Gastrocnemius medialis (tissue), 4 donors: ENCODE results near the gene COL25A1. TPM values are rescaled to one million over a fixed set of nuclear protein-coding genes. Genes with fewer than 3 reads are reported as not detected.

Experiments
- ATAC-seq, 2 donors: fragments of 150-250 bp; one replicate each; pipeline ENCODE4 v1.9.1; 2016
- DNase-seq, 2 donors: peaks; one replicate each; pipeline ENCODE4 v3.0.0-alpha.2; 2019
- H3K27ac ChIP-seq, 4 donors: fragments of 200-600 bp; sonication (generic); 1 replicate in 1 of 4; 2 replicates in 3 of 4; pipeline ENCODE4 v1.5.1; 2016 to 2018; ENCODE audit warnings: mild to moderate bottlenecking in 2 of 4, moderate library complexity in 1 of 4
- H3K27me3 ChIP-seq, 3 donors: fragments of 200-600 bp; sonication (generic) in 2 of 3; 1 replicate in 1 of 3; 2 replicates in 2 of 3; pipeline versions ENCODE4 v1.5.1 to v1.6.0; 2016 to 2019; ENCODE audit warnings: mild to moderate bottlenecking in 1 of 3, moderate library complexity in 1 of 3
- H3K36me3 ChIP-seq, 2 donors: fragments of 200-600 bp; sonication (generic) in 1 of 2; one replicate each; pipeline ENCODE4 v1.5.1; 2017 to 2018
- H3K4me1 ChIP-seq, 2 donors: fragments of 200-600 bp; sonication (generic) in 1 of 2; one replicate each; pipeline ENCODE4 v1.5.1; 2016 to 2017; ENCODE audit warnings: mild to moderate bottlenecking in 2 of 2
- H3K4me3 ChIP-seq, 4 donors: fragments of 200-600 bp; sonication (generic) in 3 of 4; 1 replicate in 1 of 4; 2 replicates in 3 of 4; pipeline ENCODE4 v1.5.1; 2016 to 2019; ENCODE audit warnings: mild to moderate bottlenecking in 2 of 4
- H3K9me3 ChIP-seq, 3 donors: fragments of 200-600 bp; sonication (generic) in 2 of 3; 1 replicate in 1 of 3; 2 replicates in 2 of 3; pipeline ENCODE4 v1.5.1; 2016 to 2019
- POLR2A ChIP-seq, 2 donors: fragments of 450-650 bp; IDR thresholded peaks; one replicate each; pipeline ENCODE4 v1.6.1; 2017; ENCODE audit warnings: antibody characterized with exemption in 2 of 2, mild to moderate bottlenecking in 2 of 2, moderate library complexity in 2 of 2
- in situ Hi-C, 4 donors: fragments of 200-750 bp; cut with MboI; loops; one replicate each; pipeline versions ENCODE4 v1.15.0 to v1.8.0; 2017; ENCODE audit warnings: low sequenced_read_pairs in 4 of 4
- intact Hi-C: fragments of 100-400 bp; cut with DNase I; formaldehyde crosslinking; loops from one replicate; pipeline ENCODE4 v1.15.1; 2023; ENCODE audit warnings: low total_unique reads
- total RNA-seq, 4 donors: library from RNA; depleted of rRNA; stranded (reverse); fragments of >200 nt; gene quantifications; one replicate each; pipeline versions ENCODE4 v1.1.0 to v1.2.3, GENCODE V29; 2016
- TF ChIP-seq, protein P1 (sequence below), 5 experiments: fragments of 450-650 bp in 3 of 5; fragments of 200-600 bp in 2 of 5; sonication (generic) in 2 of 5; IDR thresholded peaks in 4 of 5; conservative IDR thresholded peaks in 1 of 5; 1 replicate in 4 of 5; 2 replicates in 1 of 5; pipeline ENCODE4 v1.5.1; 2016 to 2019; ENCODE audit warnings: antibody characterized with exemption in 5 of 5, mild to moderate bottlenecking in 3 of 5, moderate library complexity in 3 of 5

The COL25A1 gene
- total RNA-seq, 4 donors from 2014 or later = 0.27 to 2.0 (median 0.85) TPM; not detected in 1

DNA sequence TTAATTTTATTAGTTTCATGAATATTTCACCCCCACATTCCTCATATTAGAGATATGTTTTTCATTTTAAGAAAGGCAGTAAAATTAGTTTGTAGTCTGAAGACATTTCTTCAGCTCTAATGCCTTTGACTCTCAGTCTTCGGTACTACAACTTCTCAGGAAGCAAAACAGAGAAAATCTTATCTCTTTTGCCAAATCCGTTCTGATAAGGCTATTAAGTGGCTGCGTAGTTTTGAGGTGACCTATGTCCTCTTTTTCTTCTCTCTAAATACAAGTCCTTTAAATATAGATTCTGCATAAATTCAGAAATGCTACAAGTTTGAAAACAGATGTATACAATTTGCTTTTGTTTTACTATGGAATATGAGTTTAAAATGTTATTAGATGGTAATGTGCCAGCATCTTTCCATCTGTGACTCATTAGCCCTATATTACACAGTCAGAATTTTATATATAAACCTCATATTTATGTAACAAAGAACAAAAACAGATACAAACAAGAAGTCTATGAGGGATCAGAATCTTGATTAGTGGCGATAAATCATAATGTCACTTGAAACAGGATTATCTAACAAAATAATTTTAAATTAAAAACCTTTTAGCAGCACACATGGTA is 358.4 kb downstream of the COL25A1 start:
- H3K9me3 ChIP-seq = no peaks in the 10 kb centered on the region
- no peak overlapping the region for H3K27ac ChIP-seq
- peaks cover 0 to 3% of the 10 kb centered on the region in 2 donors for H3K4me1 ChIP-seq
- H3K27me3 ChIP-seq = no peaks in the 10 kb centered on the region
- no peaks in the 10 kb centered on the region for H3K36me3 ChIP-seq
- ATAC-seq (no peak), DNase-seq (no peak)
- in situ Hi-C loops (no loop called here), intact Hi-C loops (no loop called here)
- no peak overlapping the region for H3K4me3 ChIP-seq
- TF ChIP-seq, protein P1, sequence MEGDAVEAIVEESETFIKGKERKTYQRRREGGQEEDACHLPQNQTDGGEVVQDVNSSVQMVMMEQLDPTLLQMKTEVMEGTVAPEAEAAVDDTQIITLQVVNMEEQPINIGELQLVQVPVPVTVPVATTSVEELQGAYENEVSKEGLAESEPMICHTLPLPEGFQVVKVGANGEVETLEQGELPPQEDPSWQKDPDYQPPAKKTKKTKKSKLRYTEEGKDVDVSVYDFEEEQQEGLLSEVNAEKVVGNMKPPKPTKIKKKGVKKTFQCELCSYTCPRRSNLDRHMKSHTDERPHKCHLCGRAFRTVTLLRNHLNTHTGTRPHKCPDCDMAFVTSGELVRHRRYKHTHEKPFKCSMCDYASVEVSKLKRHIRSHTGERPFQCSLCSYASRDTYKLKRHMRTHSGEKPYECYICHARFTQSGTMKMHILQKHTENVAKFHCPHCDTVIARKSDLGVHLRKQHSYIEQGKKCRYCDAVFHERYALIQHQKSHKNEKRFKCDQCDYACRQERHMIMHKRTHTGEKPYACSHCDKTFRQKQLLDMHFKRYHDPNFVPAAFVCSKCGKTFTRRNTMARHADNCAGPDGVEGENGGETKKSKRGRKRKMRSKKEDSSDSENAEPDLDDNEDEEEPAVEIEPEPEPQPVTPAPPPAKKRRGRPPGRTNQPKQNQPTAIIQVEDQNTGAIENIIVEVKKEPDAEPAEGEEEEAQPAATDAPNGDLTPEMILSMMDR (IDR thresholded peaks at IDR 0.05 in 4 of 5, conservative IDR thresholded peaks at IDR 0.05 in 1 of 5) = no peak
- TF ChIP-seq POLR2A (IDR thresholded peaks at IDR 0.05) = no peak

DNA sequence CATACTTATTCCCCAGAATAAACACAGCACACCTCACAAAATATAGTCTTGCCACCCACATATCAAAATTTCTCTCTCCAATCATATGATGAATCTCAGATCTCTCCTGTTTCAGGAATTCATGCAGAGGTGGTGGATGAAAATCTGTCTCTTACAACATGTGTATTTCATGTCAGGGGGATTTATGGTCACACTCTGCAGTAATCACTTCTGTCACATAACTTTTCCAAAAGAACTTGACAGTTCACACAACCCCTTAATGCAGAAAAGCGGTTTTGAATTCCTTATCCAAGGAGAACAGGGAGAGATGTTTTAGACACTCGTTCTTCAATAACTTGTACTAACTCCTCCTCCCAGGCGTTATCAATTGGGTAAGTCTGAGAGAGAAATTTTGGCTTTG is 359.1 kb downstream of the COL25A1 start:
- ATAC-seq (no peak), DNase-seq (no peak)
- TF ChIP-seq POLR2A (IDR thresholded peaks at IDR 0.05) = no peak
- TF ChIP-seq, protein P1 (IDR thresholded peaks at IDR 0.05 in 4 of 5, conservative IDR thresholded peaks at IDR 0.05 in 1 of 5) = no peak
- Histone ChIP-seq H3K36me3 (no peaks in the 10 kb centered on the region), H3K27me3 (no peaks in the 10 kb centered on the region), H3K27ac (peak overlapping the region in 1 of 4 donors; percentile 70), H3K9me3 (no peaks in the 10 kb centered on the region), H3K4me1 (peaks cover 0 to 3% of the 10 kb centered on the region in 2 donors), H3K4me3 (no peak overlapping the region)
- in situ Hi-C loops = no loop called here
- intact Hi-C loops = no loop called here

DNA sequence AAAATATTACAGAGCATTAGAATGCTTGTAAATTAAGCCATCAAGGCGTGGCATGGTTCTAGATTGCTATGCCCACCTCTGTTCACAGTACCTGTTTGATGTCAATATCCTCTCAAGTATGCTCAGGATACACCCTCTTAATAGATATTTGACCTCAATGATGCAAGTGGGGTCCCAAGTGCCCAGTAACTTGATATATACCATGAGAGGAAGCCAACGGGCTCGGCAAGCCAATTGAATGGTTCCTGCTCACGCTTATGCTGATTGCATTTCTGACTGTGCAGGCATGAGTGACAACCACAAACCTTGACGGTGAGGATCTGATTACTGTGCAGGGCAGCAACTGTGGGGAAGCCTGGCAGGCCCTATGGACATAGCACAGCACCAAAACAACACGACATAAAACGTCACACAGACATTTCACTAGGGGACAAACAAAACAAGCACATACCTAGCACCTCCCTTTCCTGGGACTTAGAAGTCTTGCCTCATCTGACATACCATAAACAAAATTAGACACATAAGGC is 360.5 kb downstream of the COL25A1 start:
- Histone ChIP-seq H3K9me3 (no peaks in the 10 kb centered on the region), H3K4me3 (no peak overlapping the region), H3K27me3 (no peaks in the 10 kb centered on the region), H3K4me1 (peaks cover 0 to 3% of the 10 kb centered on the region in 2 donors), H3K36me3 (no peaks in the 10 kb centered on the region), H3K27ac (peak overlapping the region; percentile 58 to 70 (median 66))
- TF ChIP-seq, protein P1 (IDR thresholded peaks at IDR 0.05 in 4 of 5, conservative IDR thresholded peaks at IDR 0.05 in 1 of 5) = no peak
- no peak for TF ChIP-seq POLR2A (IDR thresholded peaks at IDR 0.05)
- DNase-seq = peak; percentile 59 to 61
- intact Hi-C loops (no loop called here), in situ Hi-C loops (no loop called here)
- ATAC-seq = peak; percentile 94 to 96

DNA sequence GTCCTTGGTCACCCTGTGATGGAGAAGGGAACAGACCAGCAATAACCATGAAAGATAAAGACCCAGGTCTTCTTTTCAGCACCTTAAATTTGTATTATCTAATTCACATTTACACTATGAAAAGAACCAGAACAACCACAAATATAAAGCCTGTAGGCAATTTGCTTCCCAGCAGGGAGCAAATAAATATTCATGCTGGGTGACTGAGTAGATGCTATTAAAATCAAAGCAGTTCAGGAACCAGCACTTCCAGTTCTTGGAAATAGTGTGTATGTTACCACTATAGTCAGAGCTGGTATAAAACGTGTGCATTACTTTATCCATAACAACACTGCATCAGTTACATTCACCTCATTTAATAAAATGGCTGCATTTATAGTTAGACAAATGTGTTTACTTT is 361.8 kb downstream of the COL25A1 start:
- Histone ChIP-seq H3K4me3 (no peak overlapping the region), H3K4me1 (peaks cover 0 to 3% of the 10 kb centered on the region in 2 donors), H3K36me3 (no peaks in the 10 kb centered on the region), H3K27me3 (no peaks in the 10 kb centered on the region), H3K9me3 (no peaks in the 10 kb centered on the region), H3K27ac (no peak overlapping the region)
- no peak for TF ChIP-seq POLR2A (IDR thresholded peaks at IDR 0.05)
- TF ChIP-seq, protein P1 (IDR thresholded peaks at IDR 0.05 in 4 of 5, conservative IDR thresholded peaks at IDR 0.05 in 1 of 5) = no peak
- intact Hi-C loops (no loop called here), in situ Hi-C loops (no loop called here)
- ATAC-seq (no peak), DNase-seq (no peak)
